Islet of Langerhans (tissue), 1 donor: Measurements from ENCODE around the gene GPR89B.
"Not testable (repeated sequence)": the region's sequence is repeated elsewhere in the genome, so short reads cannot be mapped to it uniquely, and the experiment has no call there.

Source experiments
- FAIRE-seq: peaks from one replicate; lab custom pipeline; 2011; peaks lifted over from hg19 to GRCh38; lab: Jason Lieb, UNC

The GPR89B gene

GRCh38 chr1:148032690-148033089 is 104.5 kb downstream of the GPR89B start:
- not testable (repeated sequence) for FAIRE-seq

GRCh38 chr1:148033147-148033546 is 104.9 kb downstream of the GPR89B start:
- FAIRE-seq, result not testable (repeated sequence)

- FAIRE-seq, result not testable (repeated sequence)
Measured at GRCh38 chr1:148037850-148038461, 109.7 kb downstream of the GPR89B start.

- FAIRE-seq, result not testable (repeated sequence)
Measured at GRCh38 chr1:148038462-148039333, 110.5 kb downstream of the GPR89B start.
